Tibial nerve (tissue), 4 donors: ENCODE results near the gene EFNB2. TPM values are rescaled to one million over a fixed set of nuclear protein-coding genes. Genes with fewer than 3 reads are reported as not detected.

Experiments used
- DNase-seq, 2 donors: peaks; one replicate each; pipeline ENCODE4 v3.0.0-alpha.2; 2019; ENCODE audit warnings: low spot score in 2 of 2
- H3K27ac ChIP-seq, 4 donors: fragments of 200-600 bp; sonication (generic) in 3 of 4; one replicate each; pipeline ENCODE4 v1.5.1; 2017 to 2019; ENCODE audit warnings: mild to moderate bottlenecking in 1 of 4
- H3K27me3 ChIP-seq, 2 donors: fragments of 200-600 bp; sonication (generic) in 1 of 2; one replicate each; pipeline versions ENCODE4 v1.5.1 to v1.6.0; 2017 to 2019
- H3K36me3 ChIP-seq, 3 donors: fragments of 200-600 bp; sonication (generic); one replicate each; pipeline ENCODE4 v1.5.1; 2018 to 2019
- H3K4me1 ChIP-seq, 4 donors: fragments of 200-600 bp; sonication (generic) in 3 of 4; one replicate each; pipeline ENCODE4 v1.5.1; 2017 to 2019
- H3K4me3 ChIP-seq, 4 donors: fragments of 200-600 bp; sonication (generic) in 3 of 4; one replicate each; pipeline ENCODE4 v1.5.1; 2017 to 2019; ENCODE audit warnings: mild to moderate bottlenecking in 1 of 4, moderate library complexity in 1 of 4
- H3K9me3 ChIP-seq, 4 donors: fragments of 200-600 bp; sonication (generic) in 3 of 4; one replicate each; pipeline ENCODE4 v1.5.1; 2017 to 2019
- EP300 ChIP-seq, 2 donors: sonication (generic); formaldehyde crosslinking; IDR thresholded peaks; one replicate each; pipeline ENCODE4 v1.6.1; 2017; ENCODE audit warnings: antibody characterized with exemption in 2 of 2, mild to moderate bottlenecking in 1 of 2
- POLR2A ChIP-seq, 2 donors: fragments of 450-650 bp; IDR thresholded peaks; one replicate each; pipeline ENCODE4 v1.6.1; 2017; ENCODE audit warnings: antibody characterized with exemption in 2 of 2, mild to moderate bottlenecking in 2 of 2, moderate library complexity in 2 of 2
- WGBS, 2 donors: methylation state at CpG; one replicate each; pipeline ENCODE4 v1.1.5; 2018; 5-methylcytosine and 5-hydroxymethylcytosine counted together
- total RNA-seq, 4 donors: library from RNA; depleted of rRNA; stranded (reverse); fragments of >200 nt; gene quantifications; one replicate each; pipeline ENCODE4 v1.1.0, GENCODE V29; 2016
- TF ChIP-seq, protein P1 (sequence below), 5 experiments: fragments of 200-600 bp in 3 of 5; fragments of 450-650 bp in 2 of 5; sonication (generic) in 3 of 5; IDR thresholded peaks; one replicate each; pipeline ENCODE4 v1.5.1; 2016 to 2019; ENCODE audit warnings: antibody characterized with exemption in 5 of 5, mild to moderate bottlenecking in 3 of 5, moderate library complexity in 2 of 5

Gene EFNB2
- total RNA-seq, 4 donors from 2014 or later, result 12.6 to 20.8 (median 18.3) TPM

DNA sequence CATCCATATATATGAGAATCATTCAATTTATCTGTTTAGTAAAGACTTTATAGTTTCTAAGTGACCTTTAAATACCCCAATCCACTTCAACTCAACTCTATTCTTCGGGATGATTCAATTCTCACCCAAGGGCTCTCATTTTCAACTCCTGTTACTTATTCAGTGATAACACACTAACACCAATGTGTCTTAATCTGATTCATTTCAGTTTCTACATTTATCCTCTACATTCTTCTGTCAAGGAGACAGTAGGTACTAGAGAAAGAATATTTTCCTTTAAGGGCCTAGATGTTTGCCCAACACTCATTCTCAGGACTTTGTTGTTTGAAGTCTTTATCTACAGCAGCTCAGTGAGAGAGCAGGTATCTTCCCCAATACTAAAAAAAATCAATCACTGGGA is 25.4 kb upstream of the EFNB2 start:
- H3K36me3 ChIP-seq, result peaks cover 0 to 34% (median 0%) of the 10 kb centered on the region in 3 donors
- H3K9me3 ChIP-seq, result no peaks in the 10 kb centered on the region
- H3K27me3 ChIP-seq, result no peaks in the 10 kb centered on the region
- H3K4me3 ChIP-seq, result no peak overlapping the region
- H3K4me1 ChIP-seq, result peaks cover 0 to 84% (median 33%) of the 10 kb centered on the region in 4 donors
- DNase-seq, result no peak
- TF ChIP-seq POLR2A (IDR thresholded peaks at IDR 0.05) (no peak), EP300 (IDR thresholded peaks at IDR 0.05) (no peak)
- TF ChIP-seq, protein P1, sequence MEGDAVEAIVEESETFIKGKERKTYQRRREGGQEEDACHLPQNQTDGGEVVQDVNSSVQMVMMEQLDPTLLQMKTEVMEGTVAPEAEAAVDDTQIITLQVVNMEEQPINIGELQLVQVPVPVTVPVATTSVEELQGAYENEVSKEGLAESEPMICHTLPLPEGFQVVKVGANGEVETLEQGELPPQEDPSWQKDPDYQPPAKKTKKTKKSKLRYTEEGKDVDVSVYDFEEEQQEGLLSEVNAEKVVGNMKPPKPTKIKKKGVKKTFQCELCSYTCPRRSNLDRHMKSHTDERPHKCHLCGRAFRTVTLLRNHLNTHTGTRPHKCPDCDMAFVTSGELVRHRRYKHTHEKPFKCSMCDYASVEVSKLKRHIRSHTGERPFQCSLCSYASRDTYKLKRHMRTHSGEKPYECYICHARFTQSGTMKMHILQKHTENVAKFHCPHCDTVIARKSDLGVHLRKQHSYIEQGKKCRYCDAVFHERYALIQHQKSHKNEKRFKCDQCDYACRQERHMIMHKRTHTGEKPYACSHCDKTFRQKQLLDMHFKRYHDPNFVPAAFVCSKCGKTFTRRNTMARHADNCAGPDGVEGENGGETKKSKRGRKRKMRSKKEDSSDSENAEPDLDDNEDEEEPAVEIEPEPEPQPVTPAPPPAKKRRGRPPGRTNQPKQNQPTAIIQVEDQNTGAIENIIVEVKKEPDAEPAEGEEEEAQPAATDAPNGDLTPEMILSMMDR (IDR thresholded peaks at IDR 0.05), result no peak
- H3K27ac ChIP-seq, result no peak overlapping the region
- WGBS, 2 donors, result 53 to 68% methylated on average over 1 of the region's 1 CpG

- Histone ChIP-seq H3K4me3 (no peak overlapping the region), H3K9me3 (no peaks in the 10 kb centered on the region), H3K36me3 (peaks cover 0 to 57% (median 0%) of the 10 kb centered on the region in 3 donors), H3K27ac (peak overlapping the region in 1 of 4 donors; percentile 57), H3K4me1 (peaks cover 0 to 81% (median 10%) of the 10 kb centered on the region in 4 donors), H3K27me3 (no peaks in the 10 kb centered on the region)
- no peak for DNase-seq
- TF ChIP-seq POLR2A (IDR thresholded peaks at IDR 0.05), result no peak
- peak in 1 of 2 donors; percentile 42 for TF ChIP-seq EP300 (IDR thresholded peaks at IDR 0.05)
- TF ChIP-seq, protein P1 (IDR thresholded peaks at IDR 0.05), result no peak
Measured at GRCh38 chr13:106558527-106558926, 23.1 kb upstream of the EFNB2 start.

GRCh38 chr13:106555631-106556328 is 20.3 kb upstream of the EFNB2 start:
- Histone ChIP-seq H3K27ac (peak overlapping the region in 1 of 4 donors; percentile 51), H3K27me3 (no peaks in the 10 kb centered on the region), H3K4me3 (no peak overlapping the region), H3K4me1 (peaks cover 0 to 81% (median 0%) of the 10 kb centered on the region in 4 donors), H3K36me3 (peaks cover 0 to 58% (median 0%) of the 10 kb centered on the region in 3 donors), H3K9me3 (no peaks in the 10 kb centered on the region)
- WGBS, 2 donors, result 64 to 65% methylated on average over 4 of the region's 4 CpGs
- no peak for TF ChIP-seq EP300 (IDR thresholded peaks at IDR 0.05)
- TF ChIP-seq POLR2A (IDR thresholded peaks at IDR 0.05), result no peak
- TF ChIP-seq, protein P1 (IDR thresholded peaks at IDR 0.05), result no peak
- DNase-seq, result no peak

DNA sequence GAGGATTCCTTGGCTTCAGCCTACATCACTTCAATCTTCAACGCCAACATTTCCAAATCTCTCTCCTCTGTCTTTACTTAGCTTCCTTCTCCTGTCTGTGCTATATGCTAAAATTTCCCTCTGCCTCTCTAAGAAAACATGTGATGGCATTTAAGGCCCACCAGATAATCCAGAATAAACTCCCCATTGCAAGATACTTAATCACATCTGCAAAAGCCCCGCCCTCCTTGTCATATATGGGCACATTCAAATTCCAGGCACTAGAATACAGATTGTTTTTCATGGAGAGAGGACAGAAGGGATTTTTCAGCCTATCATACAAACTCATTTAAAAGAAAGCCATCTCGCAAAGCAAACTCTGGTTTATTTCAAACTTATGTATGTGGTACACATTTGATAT is 16.3 kb upstream of the EFNB2 start:
- TF ChIP-seq POLR2A (IDR thresholded peaks at IDR 0.05) (no peak), EP300 (IDR thresholded peaks at IDR 0.05) (no peak)
- TF ChIP-seq, protein P1 (IDR thresholded peaks at IDR 0.05), result no peak
- H3K4me1 ChIP-seq, result peaks cover 0 to 81% (median 0%) of the 10 kb centered on the region in 4 donors
- no peaks in the 10 kb centered on the region for H3K9me3 ChIP-seq
- peaks cover 0 to 35% (median 0%) of the 10 kb centered on the region in 3 donors for H3K36me3 ChIP-seq
- DNase-seq, result no peak
- H3K4me3 ChIP-seq, result no peak overlapping the region
- no peak overlapping the region for H3K27ac ChIP-seq
- 95 to 98% methylated on average over 3 of the region's 3 CpGs for WGBS, 2 donors
- H3K27me3 ChIP-seq, result no peaks in the 10 kb centered on the region

- Histone ChIP-seq H3K27me3 (no peaks in the 10 kb centered on the region), H3K4me3 (no peak overlapping the region), H3K9me3 (no peaks in the 10 kb centered on the region), H3K36me3 (peaks cover 0 to 32% (median 0%) of the 10 kb centered on the region in 3 donors), H3K4me1 (peaks cover 0 to 81% (median 0%) of the 10 kb centered on the region in 4 donors), H3K27ac (peak overlapping the region in 2 of 4 donors; percentile 11 to 40)
- 94 to 100% methylated on average over 1 of the region's 1 CpG for WGBS, 2 donors
- TF ChIP-seq, protein P1 (IDR thresholded peaks at IDR 0.05), result no peak
- TF ChIP-seq EP300 (IDR thresholded peaks at IDR 0.05) (no peak), POLR2A (IDR thresholded peaks at IDR 0.05) (no peak)
- DNase-seq, result no peak
Measured at GRCh38 chr13:106551350-106551749, 15.9 kb upstream of the EFNB2 start.
